Heart left ventricle (tissue), 13 donors: Measurements from ENCODE around the gene DCDC2.

Experiments used
- POLR2A ChIP-seq, 2 donors: fragments of 450-650 bp; IDR thresholded peaks; one replicate each; pipeline ENCODE4 v1.6.1; 2017; ENCODE audit warnings: antibody characterized with exemption in 2 of 2, mild to moderate bottlenecking in 2 of 2, moderate library complexity in 2 of 2
- TF ChIP-seq, protein P1 (sequence below), 12 donors: fragments of 200-600 bp; sonication (generic) in 4 of 12; IDR thresholded peaks; one replicate each; pipeline versions ENCODE4 v1.5.0 to v1.8.0; 2018 to 2022; ENCODE audit warnings: antibody characterized with exemption in 12 of 12, mild to moderate bottlenecking in 5 of 12
- donor health status: ischemic (EF 13 %, LVEDD 7.1; RV severe dilation, severe dysfunction).
- donor health status: DM: no; HTN: yes; CAD: no.
- donor health status: DM: no; HTN: no; CAD: no.
- donor health status: ischemic (EF 25% LVEDD 6.9; RV normal size, moderate dysfunction).
- donor health status: ischemic (EF 25% LVEDD 5.7; RV mildly dilated, moderate dysfunction).
- donor health status: ischemic (EF 35%, LVEDD 5.7; RV mildly dilated, moderate dysfunction).
- donor health status: nonischemic (EF 11% LVEDD 7.7; RV severe dilation, severe dysfunction).
- donor health status: DM: yes; HTN: yes; CAD: no.
- donor health status: PGD.
- donor health status: ischemic (EF 29% LVEDD 5.4; RV normal size, mild dysfunction).
- donor health status: nonischemic (EF 23%, LVEDD 6.1; RV moderate dilation, normal function).

DNA sequence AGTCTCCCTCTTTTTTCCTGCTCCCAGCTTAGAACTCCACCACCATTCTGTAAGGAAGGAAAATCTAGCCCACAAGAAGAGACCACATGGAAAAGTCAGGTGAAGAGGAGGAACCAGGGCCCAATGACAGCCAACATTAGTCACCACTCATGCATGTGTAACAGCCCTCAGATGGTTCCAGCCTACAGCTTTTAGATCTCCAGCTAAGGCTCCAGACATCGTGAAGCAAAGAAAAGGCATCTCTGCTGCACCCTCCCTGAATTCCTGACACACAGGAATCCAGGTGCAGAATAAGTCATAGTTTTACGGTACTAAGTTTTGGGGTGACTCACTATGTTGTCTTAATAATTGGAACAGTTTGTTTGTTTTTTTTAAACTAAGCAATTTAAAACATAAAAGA lies 25.5 kb downstream of the DCDC2 start:
- TF ChIP-seq, protein P1, sequence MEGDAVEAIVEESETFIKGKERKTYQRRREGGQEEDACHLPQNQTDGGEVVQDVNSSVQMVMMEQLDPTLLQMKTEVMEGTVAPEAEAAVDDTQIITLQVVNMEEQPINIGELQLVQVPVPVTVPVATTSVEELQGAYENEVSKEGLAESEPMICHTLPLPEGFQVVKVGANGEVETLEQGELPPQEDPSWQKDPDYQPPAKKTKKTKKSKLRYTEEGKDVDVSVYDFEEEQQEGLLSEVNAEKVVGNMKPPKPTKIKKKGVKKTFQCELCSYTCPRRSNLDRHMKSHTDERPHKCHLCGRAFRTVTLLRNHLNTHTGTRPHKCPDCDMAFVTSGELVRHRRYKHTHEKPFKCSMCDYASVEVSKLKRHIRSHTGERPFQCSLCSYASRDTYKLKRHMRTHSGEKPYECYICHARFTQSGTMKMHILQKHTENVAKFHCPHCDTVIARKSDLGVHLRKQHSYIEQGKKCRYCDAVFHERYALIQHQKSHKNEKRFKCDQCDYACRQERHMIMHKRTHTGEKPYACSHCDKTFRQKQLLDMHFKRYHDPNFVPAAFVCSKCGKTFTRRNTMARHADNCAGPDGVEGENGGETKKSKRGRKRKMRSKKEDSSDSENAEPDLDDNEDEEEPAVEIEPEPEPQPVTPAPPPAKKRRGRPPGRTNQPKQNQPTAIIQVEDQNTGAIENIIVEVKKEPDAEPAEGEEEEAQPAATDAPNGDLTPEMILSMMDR (IDR thresholded peaks at IDR 0.05), result no peak
- no peak for TF ChIP-seq POLR2A (IDR thresholded peaks at IDR 0.05)
